ENCODE results near the gene CLDN15. TPM values are rescaled to one million over a fixed set of nuclear protein-coding genes. Genes with fewer than 3 reads are reported as not detected.

CLDN15 gene
- total RNA-seq, 4 donors from 2014 or later = 6.7 to 19.8 (median 12.5) TPM

DNA sequence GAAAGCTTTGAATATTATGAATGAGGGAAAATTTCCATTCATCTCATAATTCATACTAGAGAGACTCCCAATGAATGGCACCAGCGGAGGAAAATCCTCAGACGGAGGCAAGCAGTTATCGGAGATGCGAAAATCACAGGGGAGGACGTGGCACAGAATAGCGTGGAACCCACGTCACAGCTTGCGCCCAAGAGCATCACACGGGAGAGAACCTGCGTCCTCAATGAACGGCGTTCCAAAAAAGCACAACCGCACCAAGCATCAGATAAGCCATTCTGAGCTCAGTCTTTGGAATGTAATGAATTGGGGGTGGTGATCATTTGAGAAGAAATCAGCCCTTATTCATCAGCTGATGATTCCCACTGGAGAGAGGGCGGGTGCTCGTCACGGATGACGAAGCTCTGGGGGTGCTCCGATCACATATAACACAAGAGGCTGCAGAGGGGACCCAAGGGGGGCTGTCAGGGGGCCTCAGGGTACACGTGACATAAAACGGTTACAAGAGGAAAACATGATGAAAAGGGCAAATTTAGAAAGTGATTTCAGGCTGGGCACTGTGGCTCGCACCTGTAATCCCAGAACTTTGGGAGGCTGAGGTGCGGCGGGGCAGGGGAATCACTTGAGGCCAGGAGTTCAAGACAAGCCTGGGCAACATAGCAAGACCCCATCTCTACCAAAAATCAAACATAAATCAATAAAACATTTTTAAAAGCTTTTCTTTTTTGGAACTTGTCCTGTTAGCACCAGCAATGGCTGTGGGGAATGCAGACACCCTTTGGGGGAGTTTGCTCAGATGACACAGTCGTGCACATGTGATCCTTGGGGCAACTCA, 41.1 kb upstream of the CLDN15 start:
- Histone ChIP-seq H3K4me3 (no peak overlapping the region), H3K9me3 (no peaks in the 10 kb centered on the region), H3K36me3 (no peaks in the 10 kb centered on the region), H3K27me3 (peaks cover 26% of the 10 kb centered on the region), H3K27ac (no peak overlapping the region), H3K4me1 (peaks cover 3% of the 10 kb centered on the region)
- no peak for DNase-seq (ENCODE audit: low spot score in 2 of 2)
- TF ChIP-seq, protein P1, sequence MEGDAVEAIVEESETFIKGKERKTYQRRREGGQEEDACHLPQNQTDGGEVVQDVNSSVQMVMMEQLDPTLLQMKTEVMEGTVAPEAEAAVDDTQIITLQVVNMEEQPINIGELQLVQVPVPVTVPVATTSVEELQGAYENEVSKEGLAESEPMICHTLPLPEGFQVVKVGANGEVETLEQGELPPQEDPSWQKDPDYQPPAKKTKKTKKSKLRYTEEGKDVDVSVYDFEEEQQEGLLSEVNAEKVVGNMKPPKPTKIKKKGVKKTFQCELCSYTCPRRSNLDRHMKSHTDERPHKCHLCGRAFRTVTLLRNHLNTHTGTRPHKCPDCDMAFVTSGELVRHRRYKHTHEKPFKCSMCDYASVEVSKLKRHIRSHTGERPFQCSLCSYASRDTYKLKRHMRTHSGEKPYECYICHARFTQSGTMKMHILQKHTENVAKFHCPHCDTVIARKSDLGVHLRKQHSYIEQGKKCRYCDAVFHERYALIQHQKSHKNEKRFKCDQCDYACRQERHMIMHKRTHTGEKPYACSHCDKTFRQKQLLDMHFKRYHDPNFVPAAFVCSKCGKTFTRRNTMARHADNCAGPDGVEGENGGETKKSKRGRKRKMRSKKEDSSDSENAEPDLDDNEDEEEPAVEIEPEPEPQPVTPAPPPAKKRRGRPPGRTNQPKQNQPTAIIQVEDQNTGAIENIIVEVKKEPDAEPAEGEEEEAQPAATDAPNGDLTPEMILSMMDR (IDR thresholded peaks at IDR 0.05) = no peak
- no peak for TF ChIP-seq POLR2A (IDR thresholded peaks at IDR 0.05)
- WGBS = 76% methylated on average over 24 of the region's 24 CpGs

DNA sequence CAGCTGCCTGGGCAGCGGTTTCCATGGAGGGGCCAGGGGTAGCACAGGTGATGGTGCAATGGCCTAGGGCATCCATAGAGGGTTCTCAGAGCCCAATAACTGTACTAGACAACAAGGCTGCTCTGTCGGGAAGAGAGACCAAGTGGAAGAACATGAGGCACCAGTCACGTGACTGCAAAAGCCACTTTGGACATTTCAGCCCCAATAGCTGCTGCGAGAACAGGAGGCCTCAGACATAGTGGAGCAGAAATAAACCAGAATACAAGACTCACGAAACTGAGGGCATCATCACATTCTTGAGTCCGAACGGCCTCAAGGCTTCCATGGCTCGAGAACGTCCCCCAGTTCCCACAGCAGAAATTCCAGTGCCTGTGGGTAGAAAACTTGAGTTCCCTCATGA, 39.6 kb upstream of the CLDN15 start:
- 78% methylated on average over 9 of the region's 9 CpGs for WGBS
- Histone ChIP-seq H3K36me3 (no peaks in the 10 kb centered on the region), H3K4me1 (no peaks in the 10 kb centered on the region), H3K27ac (no peak overlapping the region), H3K9me3 (no peaks in the 10 kb centered on the region), H3K4me3 (no peak overlapping the region), H3K27me3 (peaks cover 33% of the 10 kb centered on the region)
- TF ChIP-seq POLR2A (IDR thresholded peaks at IDR 0.05) (no peak), EP300 (IDR thresholded peaks at IDR 0.05) (no peak), POLR2AphosphoS5 (IDR thresholded peaks at IDR 0.05) (no peak)
- TF ChIP-seq, protein P1 (IDR thresholded peaks at IDR 0.05) = no peak
- no peak for DNase-seq (ENCODE audit: low spot score in 2 of 2)

DNA sequence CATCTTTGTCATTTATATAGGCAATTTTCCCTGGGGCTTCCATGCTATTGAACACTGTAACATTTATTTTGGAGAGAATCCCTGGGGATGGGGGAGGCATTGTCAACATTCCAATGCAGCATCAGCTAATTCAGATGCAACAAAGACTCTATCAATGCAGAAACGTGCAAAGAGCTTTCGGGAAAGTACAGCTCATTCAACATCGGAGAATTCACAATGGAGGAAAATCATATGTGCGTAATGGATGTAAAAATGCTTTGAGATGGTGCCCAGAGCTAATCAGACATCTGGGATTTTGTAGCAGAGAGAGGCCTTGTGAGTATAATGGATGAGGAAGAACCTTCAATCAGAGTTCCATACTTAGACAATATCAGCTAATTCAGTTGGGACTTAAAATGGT, 35.6 kb upstream of the CLDN15 start:
- no peak overlapping the region for H3K27ac ChIP-seq
- no peak overlapping the region for H3K4me3 ChIP-seq
- peaks cover 26% of the 10 kb centered on the region for H3K27me3 ChIP-seq
- H3K36me3 ChIP-seq = no peaks in the 10 kb centered on the region
- DNase-seq (ENCODE audit: low spot score in 2 of 2) = no peak
- WGBS = 43% methylated on average over 4 of the region's 4 CpGs
- H3K4me1 ChIP-seq = no peaks in the 10 kb centered on the region
- TF ChIP-seq POLR2A (IDR thresholded peaks at IDR 0.05) = no peak
- TF ChIP-seq POLR2AphosphoS5 (IDR thresholded peaks at IDR 0.05) = no peak
- no peak for TF ChIP-seq EP300 (IDR thresholded peaks at IDR 0.05)
- TF ChIP-seq, protein P1 (IDR thresholded peaks at IDR 0.05) = no peak
- no peaks in the 10 kb centered on the region for H3K9me3 ChIP-seq

DNA sequence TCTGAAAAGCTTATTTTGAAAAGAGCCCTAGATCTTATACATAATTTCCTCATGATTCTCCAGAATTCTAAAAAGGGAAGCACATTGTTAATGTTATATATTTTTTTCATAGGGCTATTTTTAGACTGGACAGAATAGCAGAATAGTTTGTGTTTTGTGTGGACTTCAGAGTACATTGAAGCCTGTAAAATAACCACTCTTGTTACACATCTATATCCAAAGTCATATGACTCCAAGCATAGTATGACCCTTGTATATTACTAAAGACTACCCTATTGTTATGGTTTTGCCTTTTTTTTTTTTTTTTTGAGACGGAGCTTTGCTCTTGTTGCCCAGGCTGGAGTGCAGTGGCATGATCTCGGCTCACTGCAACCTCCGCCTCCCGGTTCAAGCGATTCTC, 33.4 kb upstream of the CLDN15 start:
- WGBS = 81% methylated on average over 5 of the region's 5 CpGs
- Histone ChIP-seq H3K36me3 (no peaks in the 10 kb centered on the region), H3K27me3 (peaks cover 11% of the 10 kb centered on the region), H3K4me3 (no peak overlapping the region), H3K4me1 (no peaks in the 10 kb centered on the region), H3K27ac (no peak overlapping the region), H3K9me3 (no peaks in the 10 kb centered on the region)
- no peak for DNase-seq (ENCODE audit: low spot score in 2 of 2)
- TF ChIP-seq POLR2AphosphoS5 (IDR thresholded peaks at IDR 0.05) = no peak
- TF ChIP-seq POLR2A (IDR thresholded peaks at IDR 0.05) = no peak
- TF ChIP-seq, protein P1 (IDR thresholded peaks at IDR 0.05) = no peak
- TF ChIP-seq EP300 (IDR thresholded peaks at IDR 0.05) = no peak

DNA sequence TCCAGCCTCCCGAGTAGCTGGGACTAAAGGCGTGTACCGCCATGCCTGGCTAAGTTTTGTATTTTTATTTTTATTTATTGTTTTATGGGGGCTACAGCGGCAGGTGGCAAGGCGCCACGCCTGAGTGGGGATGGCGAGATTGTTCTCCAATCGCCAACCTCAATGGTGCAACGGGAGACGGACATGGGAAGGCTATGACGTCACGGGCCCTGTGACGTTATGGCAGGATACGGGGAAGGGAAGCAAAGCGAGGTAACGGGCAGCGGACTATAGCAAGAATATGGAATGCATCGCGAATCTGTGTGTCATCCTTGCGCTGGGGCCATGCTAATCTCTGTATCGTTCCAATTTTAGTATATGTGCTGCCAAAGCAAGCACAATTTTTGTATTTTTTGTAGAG, 32.1 kb upstream of the CLDN15 start:
- no peak for DNase-seq (ENCODE audit: low spot score in 2 of 2)
- no peaks in the 10 kb centered on the region for H3K9me3 ChIP-seq
- TF ChIP-seq POLR2A (IDR thresholded peaks at IDR 0.05) (no peak), EP300 (IDR thresholded peaks at IDR 0.05) (no peak), POLR2AphosphoS5 (IDR thresholded peaks at IDR 0.05) (no peak)
- TF ChIP-seq, protein P1 (IDR thresholded peaks at IDR 0.05) = no peak
- no peak overlapping the region for H3K4me3 ChIP-seq
- no peaks in the 10 kb centered on the region for H3K4me1 ChIP-seq
- H3K27me3 ChIP-seq = peaks cover 7% of the 10 kb centered on the region
- H3K27ac ChIP-seq = no peak overlapping the region
- H3K36me3 ChIP-seq = no peaks in the 10 kb centered on the region
- WGBS = 95% methylated on average over 21 of the region's 21 CpGs

Data from suprapubic skin (tissue), 4 donors.